ENCODE measurements around the gene COL3A1.

COL3A1 gene

GRCh38 chr2:188976545-188977268 is 2.5 kb downstream of the COL3A1 start:
- DNase-seq, result no peak

GRCh38 chr2:188977317-188977716 is 3.1 kb downstream of the COL3A1 start:
- DNase-seq, result no peak

GRCh38 chr2:188978291-188979081 is 4.3 kb downstream of the COL3A1 start:
- DNase-seq, result no peak

GRCh38 chr2:188979187-188980114 is 5.3 kb downstream of the COL3A1 start:
- DNase-seq, result no peak

- no peak for DNase-seq
These were observed 9.4 kb downstream of the COL3A1 start for GRCh38 chr2:188983427-188984064.

GRCh38 chr2:188984065-188984491 is 9.9 kb downstream of the COL3A1 start:
- no peak for DNase-seq

GRCh38 chr2:188984680-188985079 is 10.5 kb downstream of the COL3A1 start:
- no peak for DNase-seq

- DNase-seq, result no peak
These were observed 12.7 kb downstream of the COL3A1 start for GRCh38 chr2:188986839-188987238.

- no peak for DNase-seq
These were observed 19.1 kb downstream of the COL3A1 start for GRCh38 chr2:188993247-188993646.

- DNase-seq, result no peak
These were observed 23.1 kb downstream of the COL3A1 start for GRCh38 chr2:188997263-188997662.

GRCh38 chr2:189000221-189000620 is 26.0 kb downstream of the COL3A1 start:
- no peak for DNase-seq

GRCh38 chr2:189002079-189002478 is 27.9 kb downstream of the COL3A1 start:
- DNase-seq, result no peak

- DNase-seq, result no peak
These were observed 34.5 kb downstream of the COL3A1 start for GRCh38 chr2:189008555-189009262.

GRCh38 chr2:189010536-189010935 is 36.4 kb downstream of the COL3A1 start:
- DNase-seq, result no peak

GRCh38 chr2:189012351-189012750 is 38.2 kb downstream of the COL3A1 start:
- DNase-seq, result no peak

GRCh38 chr2:189013031-189013430 is 38.9 kb downstream of the COL3A1 start:
- no peak for DNase-seq

- DNase-seq, result no peak
These were observed 39.7 kb downstream of the COL3A1 start for GRCh38 chr2:189013671-189014448.

- DNase-seq, result no peak
These were observed 40.4 kb downstream of the COL3A1 start for GRCh38 chr2:189014449-189015138.

GRCh38 chr2:189015359-189015758 is 41.2 kb downstream of the COL3A1 start:
- no peak for DNase-seq

GRCh38 chr2:189016311-189016861 is 42.2 kb downstream of the COL3A1 start:
- no peak for DNase-seq

Measured in NCI-H510A (cell line).